H1 (cell line): ENCODE results near the gene AKR1B1. TPM values are rescaled to one million over a fixed set of nuclear protein-coding genes. Genes with fewer than 3 reads are reported as not detected.

Source experiments
- CTCF ChIA-PET: fragments of 300-600 bp; sonication (Branson Sonifier 250); formaldehyde crosslinking; loops from one replicate; lab custom pipeline; 2021; ENCODE audit not compliant: partially characterized antibody; lab: Charles Lee
- POLR2A ChIA-PET: fragments of 300-600 bp; sonication (Branson Sonifier 250); formaldehyde crosslinking; loops from one replicate; lab custom pipeline; 2021; ENCODE audit warnings: inconsistent platforms; ENCODE audit not compliant: partially characterized antibody; lab: Charles Lee
- DNase-seq, 2 experiments: peaks; one replicate each; pipeline versions ENCODE4 v3.0.0 to v3.0.0-alpha.2; 2010 to 2022; ENCODE audit warnings: low spot score in 2 of 2, low read depth in 1 of 2, mixed read lengths in 1 of 2
- FAIRE-seq: peaks from 2 replicates; lab custom pipeline; 2011; peaks lifted over from hg19 to GRCh38; lab: Jason Lieb, UNC
- H2AFZ ChIP-seq: 2 replicates; pipeline ENCODE4 v1.8.1; 2012; ENCODE audit warnings: low read length, inconsistent platforms
- H2AK5ac ChIP-seq: 2 replicates; pipeline ENCODE4 v1.6.1; 2013; ENCODE audit warnings: low read depth, low read length
- H2BK120ac ChIP-seq: replicated peaks from 2 replicates; pipeline ENCODE3; 2013; ENCODE audit warnings: low read depth, low read length, inconsistent platforms
- H2BK12ac ChIP-seq: 2 replicates; pipeline ENCODE4 v1.6.1; 2013; ENCODE audit warnings: low read depth, low read length
- H2BK15ac ChIP-seq: 2 replicates; pipeline ENCODE4 v1.6.1; 2013; ENCODE audit warnings: low read length
- H2BK20ac ChIP-seq: 2 replicates; pipeline ENCODE4 v1.6.1; 2013; ENCODE audit warnings: low read length
- H2BK5ac ChIP-seq: 2 replicates; pipeline ENCODE4 v1.6.1; 2013; ENCODE audit warnings: low read depth, low read length
- H3K14ac ChIP-seq: 2 replicates; pipeline ENCODE4 v1.6.1; 2013; ENCODE audit warnings: inconsistent platforms; ENCODE audit not compliant: insufficient read length
- H3K18ac ChIP-seq: 2 replicates; pipeline ENCODE4 v1.6.1; 2013; ENCODE audit warnings: low read length; ENCODE audit errors: extremely low read depth
- H3K23ac ChIP-seq: 2 replicates; pipeline ENCODE4 v1.6.1; 2013; ENCODE audit warnings: inconsistent platforms; ENCODE audit not compliant: insufficient read length
- H3K23me2 ChIP-seq: 2 replicates; pipeline ENCODE4 v1.6.1; 2013; ENCODE audit warnings: low read depth, low read length
- H3K27ac ChIP-seq: 2 replicates; pipeline ENCODE4 v1.6.1; 2011; ENCODE audit warnings: low read depth, low read length, inconsistent platforms
- H3K27me3 ChIP-seq, 4 experiments: replicated peaks in 1 of 4; 1 replicate in 1 of 4; 2 replicates in 3 of 4; pipeline versions ENCODE4 v1.6.1 to v1.8.1; 2011 to 2013; ENCODE audit warnings: low read length in 3 of 4, mild to moderate bottlenecking in 3 of 4, inconsistent platforms in 2 of 4, mixed read lengths in 2 of 4, moderate library complexity in 1 of 4; ENCODE audit not compliant: control insufficient read depth in 3 of 4, insufficient read depth in 3 of 4; ENCODE audit errors: extremely low read depth in 1 of 4
- H3K36me3 ChIP-seq, 4 experiments: 2 replicates each; pipeline versions ENCODE4 v1.6.1 to v1.8.1; 2011 to 2013; ENCODE audit warnings: mild to moderate bottlenecking in 4 of 4, low read length in 3 of 4, moderate library complexity in 2 of 4, control low read depth in 1 of 4, inconsistent platforms in 1 of 4; ENCODE audit not compliant: insufficient read depth in 4 of 4, control insufficient read depth in 2 of 4
- H3K4ac ChIP-seq: replicated peaks from 2 replicates; pipeline ENCODE3; 2013; ENCODE audit warnings: low read length, low read depth, mixed read lengths, inconsistent platforms; ENCODE audit not compliant: insufficient read length
- H3K4me1 ChIP-seq, 4 experiments: replicated peaks in 1 of 4; 1 replicate in 1 of 4; 2 replicates in 3 of 4; pipeline versions ENCODE4 v1.6.1 to v1.8.1; 2011 to 2013; ENCODE audit warnings: low read length in 3 of 4, inconsistent platforms in 2 of 4, mixed read lengths in 1 of 4; ENCODE audit not compliant: insufficient read depth in 4 of 4, control insufficient read depth in 3 of 4
- H3K4me2 ChIP-seq, 2 experiments: 2 replicates each; pipeline versions ENCODE4 v1.6.1 to v1.8.1; 2011 to 2013; ENCODE audit warnings: low read depth in 2 of 2, low read length in 2 of 2, control low read depth in 1 of 2, inconsistent platforms in 1 of 2, mild to moderate bottlenecking in 1 of 2; ENCODE audit not compliant: insufficient read depth in 1 of 2
- H3K4me3 ChIP-seq, 4 experiments: fragments of 200-600, 300-600 bp in 1 of 4; sonication (generic), shearing (Covaris generic), sonication (Bioruptor Twin) in 1 of 4; 2 replicates each; pipeline versions ENCODE4 v1.5.1 to v1.8.1; 2011 to 2016; ENCODE audit warnings: low read length in 4 of 4, low read depth in 3 of 4, control low read depth in 2 of 4, inconsistent platforms in 2 of 4, mild to moderate bottlenecking in 2 of 4, mixed read lengths in 1 of 4, moderate library complexity in 1 of 4; ENCODE audit not compliant: insufficient read depth in 2 of 4; ENCODE audit errors: extremely low read depth in 1 of 4
- H3K56ac ChIP-seq: replicated peaks from 2 replicates; pipeline ENCODE3; 2013; ENCODE audit warnings: low read depth, mild to moderate bottlenecking, mixed read lengths, low read length, inconsistent platforms; ENCODE audit not compliant: insufficient read length
- H3K79me1 ChIP-seq: 2 replicates; pipeline ENCODE4 v1.6.1; 2013; ENCODE audit warnings: low read depth, low read length, control low read depth
- H3K79me2 ChIP-seq, 2 experiments: 2 replicates each; pipeline versions ENCODE4 v1.6.1 to v1.8.1; 2012 to 2013; ENCODE audit warnings: low read length in 2 of 2, mild to moderate bottlenecking in 2 of 2, inconsistent platforms in 1 of 2; ENCODE audit not compliant: insufficient read depth in 2 of 2, control insufficient read depth in 1 of 2
- H3K9ac ChIP-seq, 4 experiments: replicated peaks in 1 of 4; 1 replicate in 1 of 4; 2 replicates in 3 of 4; pipeline versions ENCODE4 v1.6.1 to v1.8.1; 2011 to 2013; ENCODE audit warnings: low read depth in 3 of 4, low read length in 3 of 4, control low read depth in 2 of 4, mild to moderate bottlenecking in 2 of 4, moderate library complexity in 2 of 4, inconsistent platforms in 1 of 4; ENCODE audit errors: extremely low read depth in 1 of 4
- H3K9me3 ChIP-seq, 2 experiments: 2 replicates each; pipeline versions ENCODE4 v1.6.1 to v1.8.1; 2012 to 2013; ENCODE audit warnings: mild to moderate bottlenecking in 2 of 2, moderate library complexity in 2 of 2, control low read depth in 1 of 2, inconsistent platforms in 1 of 2, low read depth in 1 of 2, low read length in 1 of 2, mixed read lengths in 1 of 2; ENCODE audit not compliant: insufficient read depth in 2 of 2
- H4K20me1 ChIP-seq, 2 experiments: replicated peaks in 1 of 2; 2 replicates each; pipeline versions ENCODE3 to v1.8.1; 2011 to 2013; ENCODE audit warnings: inconsistent platforms in 2 of 2, low read length in 2 of 2, mild to moderate bottlenecking in 1 of 2; ENCODE audit not compliant: insufficient read depth in 2 of 2, control insufficient read depth in 1 of 2
- H4K5ac ChIP-seq: 2 replicates; pipeline ENCODE4 v1.6.1; 2013; ENCODE audit warnings: low read length, low read depth, mixed read lengths, inconsistent platforms; ENCODE audit not compliant: insufficient read length
- H4K8ac ChIP-seq: 2 replicates; pipeline ENCODE4 v1.8.0; 2013; ENCODE audit warnings: mild to moderate bottlenecking, moderate library complexity, low read length, inconsistent platforms; ENCODE audit not compliant: insufficient read depth; ENCODE audit errors: extremely low read depth
- H4K91ac ChIP-seq: replicated peaks from 2 replicates; pipeline ENCODE3; 2013; ENCODE audit warnings: low read length, mixed read lengths, inconsistent platforms; ENCODE audit not compliant: insufficient read length
- MAX ChIP-seq: IDR thresholded peaks from 2 replicates; pipeline ENCODE4 v1.6.1; 2012; ENCODE audit warnings: inconsistent platforms
- RBBP5 ChIP-seq: IDR thresholded peaks from 2 replicates; pipeline ENCODE4 v1.7.1; 2012; ENCODE audit warnings: low read depth, mild to moderate bottlenecking, inconsistent platforms, low read length, moderate library complexity, borderline replicate concordance
- WGBS, 2 experiments: shearing (Covaris generic) in 1 of 2; methylation state at CpG; one replicate each; pipeline versions ENCODE4 v1.1.6 to v1.1.7; 2013 to 2015; ENCODE audit warnings: low lambda C conversion rate in 2 of 2, mixed read lengths in 2 of 2, inconsistent platforms in 1 of 2, low coverage in 1 of 2, missing lambda C conversion rate in 1 of 2; ENCODE audit not compliant: insufficient replicate concordance in 2 of 2, insufficient coverage in 1 of 2, insufficient read length in 1 of 2; ENCODE audit errors: extremely low coverage in 1 of 2, missing lambda C conversion rate in 1 of 2; 5-methylcytosine and 5-hydroxymethylcytosine counted together
- polyA plus RNA-seq, 7 experiments: library from polyadenylated mRNA; depleted of rRNA in 3 of 7; stranded (reverse) in 5 of 7; unstranded in 2 of 7; fragments of >200 nt in 5 of 7; fragments of 200-250 nt in 2 of 7; gene quantifications; 1 replicate in 5 of 7; 2 replicates in 1 of 7; 4 replicates in 1 of 7; pipeline versions ENCODE4 v1.2.1 to v1.2.3, GENCODE V29; 2011 to 2013; ENCODE audit warnings: missing spikeins in 2 of 7, mixed read lengths in 2 of 7
- total RNA-seq: library from RNA; stranded (reverse); fragmentation: NEBNext Ultra II Directional; extraction: Animal tissue kit (Norgen Biotek cat#: 25700); gene quantifications from 2 replicates; pipeline ENCODE4 v1.2.1, GENCODE V29; 2021

The AKR1B1 gene
- total and polyA plus RNA-seq, 2 of the 8 experiments (the other 6 are each of a cell fraction or from before 2014, with no cell fraction given), result 195 to 273 TPM

- Histone ChIP-seq H2AFZ (no peak overlapping the region), H3K4me2 (no peak overlapping the region), H2BK12ac (no peak overlapping the region), H3K23me2 (no peaks in the 10 kb centered on the region), H3K27me3 (no peaks in the 10 kb centered on the region), H3K36me3 (peaks cover 42 to 86% (median 77%) of the 10 kb centered on the region in 4 experiments), H4K20me1 (peaks cover 0 to 14% of the 10 kb centered on the region in 2 experiments), H3K4ac (no peak overlapping the region), H3K4me1 (no peaks in the 10 kb centered on the region), H4K8ac (no peak overlapping the region), H3K56ac (no peak overlapping the region), H3K9ac (no peak overlapping the region), H3K9me3 (no peaks in the 10 kb centered on the region), H3K79me2 (peaks cover 0 to 3% of the 10 kb centered on the region in 2 experiments; a peak in 1 of 4 replicates), H3K18ac (no peak overlapping the region), H3K79me1 (no peaks in the 10 kb centered on the region), H4K91ac (no peak overlapping the region), H2BK5ac (no peak overlapping the region), H2BK20ac (no peak overlapping the region), H3K4me3 (no peak overlapping the region), H4K5ac (no peak overlapping the region), H3K23ac (no peak overlapping the region), H2BK15ac (no peak overlapping the region), H3K14ac (no peak overlapping the region), H2AK5ac (no peak overlapping the region), H3K27ac (no peak overlapping the region), H2BK120ac (no peak overlapping the region)
- ChIA-PET POLR2A (no interaction called here), CTCF (interaction anchor here (0.7 to 7.8 kb wide), 6 partner anchors 11 to 66 kb away, joined by 3 to 43 read pairs (median 16); partner anchors contain the start of gene AKR1B1)
- DNase-seq (no peak), FAIRE-seq (no peak)
- TF ChIP-seq MAX (no peak), RBBP5 (no peak)
- WGBS, 2 experiments, result 87% methylated on average over 10 of the region's 10 CpGs; no CpG with 5 or more reads in 1 of the 2 experiments
Observed at GRCh38 chr7:134446923-134447322, 12.0 kb downstream of the AKR1B1 start.
